A673 (cell line): ENCODE results near the gene ABCA7. TPM values are rescaled to one million over a fixed set of nuclear protein-coding genes. Genes with fewer than 3 reads are reported as not detected.

Experiments
- BruUV-seq: library from RNA; stranded (reverse); fragments of 400-500 nt; replicated peaks from 2 replicates; lab custom pipeline; 2021; lab: Mats Ljungman, UMichigan
- CTCF ChIA-PET: fragments of 300-600 bp; sonication (Branson Sonifier 250); formaldehyde crosslinking; loops from one replicate; lab custom pipeline; 2022; ENCODE audit warnings: antibody characterized with exemption; lab: Charles Lee
- POLR2A ChIA-PET: fragments of 300-600 bp; sonication (Branson Sonifier 250); formaldehyde crosslinking; loops from one replicate; lab custom pipeline; 2022; ENCODE audit warnings: antibody characterized with exemption; ENCODE audit not compliant: low non-redundant PET; lab: Charles Lee
- DNase-seq: peaks from one replicate; pipeline ENCODE4 v3.0.0-alpha.2; 2015; ENCODE audit warnings: low spot score
- H3K27ac ChIP-seq: fragments of 200-600 bp; sonication (generic); 2 replicates; pipeline ENCODE4 v1.5.1; 2016; ENCODE audit warnings: mixed run types, low read depth, mild to moderate bottlenecking, mixed read lengths, antibody characterized with exemption, low read length; ENCODE audit not compliant: poor library complexity, severe bottlenecking
- H3K27me3 ChIP-seq: fragments of 200-600 bp; sonication (generic); replicated peaks from 2 replicates; pipeline ENCODE4 v1.6.1; 2017; ENCODE audit warnings: mixed run types, low read depth, mild to moderate bottlenecking, mixed read lengths, antibody characterized with exemption, low read length; ENCODE audit not compliant: insufficient read depth, poor library complexity
- H3K36me3 ChIP-seq: fragments of 200-600 bp; sonication (generic); 2 replicates; pipeline ENCODE4 v1.6.1; 2016; ENCODE audit warnings: mixed run types, mild to moderate bottlenecking, mixed read lengths, antibody characterized with exemption, low read length; ENCODE audit not compliant: insufficient read depth, poor library complexity, severe bottlenecking
- H3K4me1 ChIP-seq: fragments of 200-600 bp; sonication (generic); 2 replicates; pipeline ENCODE4 v1.6.1; 2017; ENCODE audit warnings: mixed run types, mild to moderate bottlenecking, mixed read lengths, antibody characterized with exemption, low read length; ENCODE audit not compliant: insufficient read depth, poor library complexity, severe bottlenecking
- H3K4me3 ChIP-seq: fragments of 200-600 bp; sonication (generic); 2 replicates; pipeline ENCODE4 v1.5.1; 2016; ENCODE audit warnings: low read depth, mixed run types, mild to moderate bottlenecking, mixed read lengths, low read length; ENCODE audit not compliant: poor library complexity, severe bottlenecking
- H3K9me3 ChIP-seq: fragments of 200-600 bp; sonication (generic); 2 replicates; pipeline ENCODE4 v1.6.1; 2016; ENCODE audit warnings: mixed run types, low read depth, mild to moderate bottlenecking, mixed read lengths, antibody characterized with exemption, low read length; ENCODE audit not compliant: poor library complexity, severe bottlenecking
- CTCF ChIP-seq: fragments of 300-800, 200-600 bp; sonication (generic); conservative IDR thresholded peaks from 2 replicates; pipeline ENCODE4 v1.5.1; 2017; ENCODE audit warnings: low read depth, mild to moderate bottlenecking, antibody characterized with exemption, low read length, moderate library complexity, mixed read lengths
- EZH2 ChIP-seq: fragments of 200-600 bp; sonication (generic); IDR thresholded peaks from 2 replicates; pipeline ENCODE4 v1.6.1; 2017; ENCODE audit warnings: borderline replicate concordance, low read depth, mild to moderate bottlenecking, mixed read lengths, antibody characterized with exemption, low read length; ENCODE audit not compliant: poor library complexity, severe bottlenecking
- intact Hi-C: fragments of 100-400 bp; cut with micrococcal nuclease; formaldehyde crosslinking; loops from one replicate; pipeline ENCODE4 v1.10.0; 2022; ENCODE audit not compliant: unreplicated experiment
- total RNA-seq: library from RNA; stranded (reverse); gene quantifications from 2 replicates; pipeline ENCODE4 v1.2.3, GENCODE V29; 2021

Gene ABCA7
- total RNA-seq, 1 experiment from 2014 or later = 12.0 TPM

- peaks cover 50% of the 10 kb centered on the region for H3K27me3 ChIP-seq
- no peak overlapping the region for H3K27ac ChIP-seq
- BruUV-seq = no TSS peak
- TF ChIP-seq CTCF (no peak), EZH2 (no peak)
- no peak overlapping the region for H3K4me3 ChIP-seq
- POLR2A ChIA-PET = no interaction called here
- no peak for DNase-seq
- CTCF ChIA-PET = no interaction called here
- H3K36me3 ChIP-seq = peaks cover 8% of the 10 kb centered on the region
- intact Hi-C loops = loop anchor here (5.0 kb wide), 1 partner anchor 76 kb away; no protein-coding TSS in a partner anchor
- no peaks in the 10 kb centered on the region for H3K9me3 ChIP-seq
- peaks cover 24% of the 10 kb centered on the region for H3K4me1 ChIP-seq
Observed at GRCh38 chr19:998064-998463, 41.8 kb upstream of the ABCA7 start.

- H3K4me3 ChIP-seq = no peak overlapping the region
- POLR2A ChIA-PET = no interaction called here
- no peak overlapping the region for H3K27ac ChIP-seq
- no TSS peak for BruUV-seq
- H3K36me3 ChIP-seq = peaks cover 3% of the 10 kb centered on the region
- no peaks in the 10 kb centered on the region for H3K9me3 ChIP-seq
- H3K4me1 ChIP-seq = peaks cover 24% of the 10 kb centered on the region
- CTCF ChIA-PET = no interaction called here
- peaks cover 50% of the 10 kb centered on the region for H3K27me3 ChIP-seq
- no peak for DNase-seq
- TF ChIP-seq CTCF (no peak), EZH2 (no peak)
- intact Hi-C loops = loop anchor here (5.0 kb wide), 1 partner anchor 77 kb away; no protein-coding TSS in a partner anchor
Observed at GRCh38 chr19:999379-999719, 40.6 kb upstream of the ABCA7 start.

GRCh38 chr19:1000095-1000494 is 39.8 kb upstream of the ABCA7 start, which contains the start of gene GRIN3B:
Gene GRIN3B (plus strand): TSS chr19:1000419. CDS start chr19:1000438, 19 bp downstream.
- Histone ChIP-seq H3K9me3 (no peaks in the 10 kb centered on the region), H3K27me3 (peaks cover 50% of the 10 kb centered on the region), H3K4me3 (peak within 1 kb of the TSS; percentile 34), H3K27ac (no peak within 1 kb of the TSS), H3K36me3 (no peaks in the 10 kb centered on the region), H3K4me1 (peaks cover 24% of the 10 kb centered on the region)
- DNase-seq = peak; percentile 81
- intact Hi-C loops = no loop called here
- POLR2A ChIA-PET = no interaction called here
- CTCF ChIA-PET = no interaction called here
- TF ChIP-seq EZH2 = no peak
- TF ChIP-seq CTCF = peak; percentile 60
- BruUV-seq = no TSS peak
